Measurements from ENCODE around the gene SV2C.
A peak's percentile ranks its signal among the peaks of the same experiment; 100 is the strongest.

SV2C gene

GRCh38 chr5:76264681-76265080, 181.5 kb downstream of the SV2C start:
- ATAC-seq = no peak
- TF ChIP-seq RARB (CRISPR knock-in tag; IDR thresholded peaks at IDR 0.05) = no peak

- TF ChIP-seq SNAI2 (CRISPR knock-in tag; IDR thresholded peaks at IDR 0.05) = no peak
- TF ChIP-seq TSHZ2 (CRISPR knock-in tag; IDR thresholded peaks at IDR 0.05) = no peak
- TF ChIP-seq CREB5 (CRISPR knock-in tag; IDR thresholded peaks at IDR 0.05; ENCODE audit: low read depth) = no peak; the same call in 1 of the 2 replicates
- no peak for TF ChIP-seq POU6F1 (CRISPR knock-in tag; IDR thresholded peaks at IDR 0.05; ENCODE audit: borderline replicate concordance, low read depth)
- no peak for TF ChIP-seq RARB (CRISPR knock-in tag; IDR thresholded peaks at IDR 0.05)
- no peak for TF ChIP-seq OSR1 (CRISPR knock-in tag; IDR thresholded peaks at IDR 0.05)
- TF ChIP-seq CSRNP3 (CRISPR knock-in tag; IDR thresholded peaks at IDR 0.05) = no peak
- TF ChIP-seq ZNF565 (CRISPR knock-in tag; conservative IDR thresholded peaks at IDR 0.05; ENCODE audit: low read depth) = no peak
- TF ChIP-seq TCF4 (CRISPR knock-in tag; IDR thresholded peaks at IDR 0.05; ENCODE audit: borderline replicate concordance) = no peak
- no peak for TF ChIP-seq PATZ1 (CRISPR knock-in tag; IDR thresholded peaks at IDR 0.05; ENCODE audit: borderline replicate concordance)
- no peak for TF ChIP-seq ZFP30 (CRISPR knock-in tag; IDR thresholded peaks at IDR 0.05)
- TF ChIP-seq GLIS3 (CRISPR knock-in tag; IDR thresholded peaks at IDR 0.05) = no peak
- no peak for TF ChIP-seq BACH2 (CRISPR knock-in tag; IDR thresholded peaks at IDR 0.05; ENCODE audit: borderline replicate concordance)
- no peak for TF ChIP-seq PPARA (CRISPR knock-in tag; IDR thresholded peaks at IDR 0.05; ENCODE audit: borderline replicate concordance)
- TF ChIP-seq CSDC2 (CRISPR knock-in tag; IDR thresholded peaks at IDR 0.05) = no peak
- no peak for TF ChIP-seq ISL1 (CRISPR knock-in tag; IDR thresholded peaks at IDR 0.05)
- ATAC-seq = no peak
Measured at GRCh38 chr5:76269259-76269931, 186.2 kb downstream of the SV2C start.

- TF ChIP-seq GLIS3 (CRISPR knock-in tag; IDR thresholded peaks at IDR 0.05) (no peak), ISL1 (CRISPR knock-in tag; IDR thresholded peaks at IDR 0.05) (peak; percentile 78)
- ATAC-seq = no peak
Measured at GRCh38 chr5:76269932-76270610, 186.9 kb downstream of the SV2C start.

- ATAC-seq = no peak
- no peak for TF ChIP-seq BACH2 (CRISPR knock-in tag; IDR thresholded peaks at IDR 0.05; ENCODE audit: borderline replicate concordance)
- no peak for TF ChIP-seq OSR1 (CRISPR knock-in tag; IDR thresholded peaks at IDR 0.05)
- no peak for TF ChIP-seq CREB5 (CRISPR knock-in tag; IDR thresholded peaks at IDR 0.05; ENCODE audit: low read depth)
- TF ChIP-seq SNAI2 (CRISPR knock-in tag; IDR thresholded peaks at IDR 0.05) = no peak
- no peak for TF ChIP-seq PATZ1 (CRISPR knock-in tag; IDR thresholded peaks at IDR 0.05; ENCODE audit: borderline replicate concordance)
- no peak for TF ChIP-seq TCF4 (CRISPR knock-in tag; IDR thresholded peaks at IDR 0.05; ENCODE audit: borderline replicate concordance)
- TF ChIP-seq TOX (CRISPR knock-in tag; IDR thresholded peaks at IDR 0.05; ENCODE audit: borderline replicate concordance) = no peak
Measured at GRCh38 chr5:76271836-76272235, 188.7 kb downstream of the SV2C start.

All from SK-N-SH treated with all-trans-retinoic acid at 6 μM for 48 hours (cell line).